UCSD-AML1 (cell line): Measurements from ENCODE around the gene NDUFA5.
A peak's percentile ranks its signal among the peaks of the same experiment; 100 is the strongest.
"Not testable (repeated sequence)": the region's sequence is repeated elsewhere in the genome, so short reads cannot be mapped to it uniquely, and the experiment has no call there.

Experiments used
- DNase-seq: peaks from one replicate; lab custom pipeline; 2025; ENCODE audit not compliant: unreplicated experiment; lab: John Stamatoyannopoulos, UW

NDUFA5 gene

DNA sequence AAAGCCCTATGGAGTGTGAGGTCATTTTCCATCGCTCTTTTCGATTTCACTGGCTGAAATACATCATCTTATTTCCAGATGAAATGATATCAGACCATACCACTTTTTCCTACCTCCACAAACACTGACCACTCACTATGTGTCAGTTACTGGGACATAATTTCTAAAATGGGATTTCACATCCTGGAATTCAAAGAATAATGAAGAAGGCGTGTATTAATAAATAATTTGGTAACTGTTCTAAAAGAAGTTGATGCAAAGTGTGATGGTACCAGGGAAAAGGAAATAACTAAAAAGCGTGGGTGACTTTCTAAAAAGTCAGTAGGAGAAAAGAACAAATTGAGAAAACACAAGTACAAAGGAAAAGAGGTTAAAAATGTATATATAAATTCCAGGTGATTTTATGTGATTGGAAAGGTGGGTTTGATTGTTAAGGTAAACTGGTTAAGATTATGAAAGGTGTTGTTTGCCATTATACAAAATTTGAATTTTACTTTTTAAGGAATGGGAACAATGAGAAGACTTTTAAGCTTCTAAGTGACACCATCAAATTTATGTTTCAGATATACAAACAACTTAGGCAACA is 764 bp upstream of the NDUFA5 start:
- no peak for DNase-seq

DNA sequence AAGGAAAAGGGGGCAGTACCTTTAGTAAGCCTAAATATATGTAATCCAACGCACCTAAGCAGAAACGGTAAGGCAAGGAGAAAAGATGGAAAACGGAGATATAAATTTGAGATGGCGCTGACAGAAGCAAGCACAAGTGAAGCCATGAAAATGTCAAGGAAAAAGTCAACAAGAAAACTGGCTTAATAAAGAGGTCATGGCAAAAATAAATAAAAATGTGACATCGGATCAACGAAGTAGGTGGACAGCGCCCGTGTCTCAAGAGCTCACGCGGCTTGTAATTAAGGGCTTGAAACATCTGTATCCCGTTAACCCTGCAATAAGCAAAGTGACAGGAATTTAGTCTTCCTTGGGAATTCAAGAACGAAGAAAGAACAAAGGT is 611 bp downstream of the NDUFA5 start:
- no peak for DNase-seq

DNA sequence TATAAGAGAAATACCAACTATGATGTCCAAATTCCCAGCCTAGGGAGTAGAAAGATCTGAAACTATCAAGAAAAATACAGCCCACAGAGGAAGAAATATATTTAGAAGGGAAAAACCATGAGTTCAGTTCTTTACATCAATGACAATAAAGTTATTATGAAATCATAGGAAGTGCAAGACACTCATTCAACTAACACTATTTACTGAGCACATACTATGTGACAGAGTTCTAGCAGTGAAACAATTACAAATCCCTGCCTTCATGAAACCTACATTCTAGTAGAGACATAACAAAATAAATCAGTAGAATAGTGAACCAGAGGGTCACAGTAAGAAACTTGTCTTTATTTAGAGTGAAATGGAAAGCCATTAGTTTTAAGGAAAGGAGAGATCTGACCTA is 2.1 kb downstream of the NDUFA5 start:
- DNase-seq: no peak

DNA sequence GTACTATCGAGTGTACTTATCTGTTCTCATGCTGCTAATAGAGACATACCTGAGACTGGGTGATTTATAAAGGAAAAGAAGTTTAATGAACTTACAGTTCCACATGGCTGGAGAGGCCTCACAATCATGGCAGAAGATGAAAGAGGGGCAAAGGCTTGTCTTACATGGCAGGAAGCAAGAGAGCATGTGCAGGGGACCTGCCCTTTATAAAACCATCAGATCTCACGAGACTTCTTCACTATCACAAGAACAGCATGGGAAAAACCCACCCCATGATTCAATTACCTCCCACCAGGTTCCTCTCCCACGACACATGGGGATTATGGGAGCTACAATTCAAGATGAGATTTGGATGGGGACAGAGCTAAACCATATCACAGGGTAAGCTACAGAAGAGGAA is 4.5 kb downstream of the NDUFA5 start:
- no peak for DNase-seq

DNA sequence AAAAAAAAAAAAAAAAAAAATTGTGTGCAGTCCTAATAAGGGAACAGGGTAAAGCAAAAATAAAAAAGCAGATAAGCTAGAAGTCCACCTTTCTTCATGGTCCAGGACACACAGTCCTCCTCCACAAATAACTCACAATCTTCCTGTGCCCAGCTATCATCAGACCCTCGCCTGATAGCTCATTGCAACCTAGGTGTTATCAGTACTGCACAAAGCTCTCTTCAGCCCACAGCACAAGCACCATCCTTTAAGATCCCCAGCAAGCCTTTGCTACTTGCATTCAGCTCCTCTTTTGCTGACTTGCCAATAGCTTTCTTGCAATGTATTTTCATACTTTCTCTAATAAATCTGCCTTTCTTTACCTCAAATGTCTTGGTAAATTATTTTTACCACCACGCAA is 5.0 kb downstream of the NDUFA5 start:
- no peak for DNase-seq

DNA sequence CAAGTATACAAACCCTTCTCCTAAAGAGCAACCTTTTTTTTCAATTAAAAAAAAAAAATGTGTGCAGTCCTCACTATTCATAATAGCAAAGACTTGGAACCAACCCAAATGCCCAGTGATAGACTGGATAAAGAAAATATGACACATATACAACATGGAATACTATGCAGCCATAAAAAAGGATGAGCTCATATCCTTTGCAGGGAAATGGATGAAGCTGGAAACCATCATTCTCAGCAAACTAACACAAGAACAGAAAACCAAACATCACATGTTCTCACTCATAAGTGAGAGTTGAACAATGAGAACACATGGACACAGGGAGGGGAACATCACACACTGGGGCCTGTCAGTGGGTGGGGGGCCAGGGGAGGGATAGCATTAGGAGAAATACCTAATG is 5.5 kb downstream of the NDUFA5 start:
- DNase-seq: not testable (repeated sequence)

DNA sequence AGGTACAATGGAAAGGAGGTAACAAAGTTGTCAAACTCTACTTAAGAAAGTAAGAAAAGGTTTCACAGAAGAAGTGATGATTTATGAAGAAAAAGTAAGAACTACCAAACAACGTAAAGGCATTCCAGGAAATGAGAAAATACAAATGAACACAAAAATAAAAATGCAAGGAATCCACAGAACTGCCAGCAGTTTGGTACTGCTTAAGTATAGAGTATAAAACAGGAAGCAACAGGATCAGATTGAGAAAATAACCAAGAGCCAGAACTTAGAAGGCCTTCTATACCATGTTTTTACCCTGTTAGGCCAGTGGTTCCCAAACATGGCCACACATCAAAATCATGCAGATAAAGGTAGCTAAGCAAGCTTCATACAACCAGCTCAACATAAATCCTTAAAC is 9.2 kb downstream of the NDUFA5 start:
- DNase-seq: no peak

DNA sequence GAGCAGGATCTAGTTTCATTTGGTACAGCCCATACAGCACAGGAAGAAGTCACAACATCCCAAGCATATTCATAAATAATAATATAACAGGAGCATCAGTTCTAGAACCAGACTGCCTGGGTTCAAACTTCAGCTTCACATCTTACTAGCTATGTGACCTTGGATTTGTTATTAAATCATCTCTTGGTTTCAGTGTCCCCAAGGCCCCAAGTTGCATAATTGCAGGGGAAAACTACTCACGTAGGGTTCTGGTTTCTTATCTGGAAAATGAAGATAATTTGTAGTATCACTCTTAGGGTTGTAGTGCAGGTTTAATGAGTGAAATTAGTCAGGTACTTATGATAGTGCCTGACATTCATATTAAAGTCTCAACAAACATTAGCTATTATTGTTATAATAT is 17.7 kb downstream of the NDUFA5 start:
- no peak for DNase-seq

DNA sequence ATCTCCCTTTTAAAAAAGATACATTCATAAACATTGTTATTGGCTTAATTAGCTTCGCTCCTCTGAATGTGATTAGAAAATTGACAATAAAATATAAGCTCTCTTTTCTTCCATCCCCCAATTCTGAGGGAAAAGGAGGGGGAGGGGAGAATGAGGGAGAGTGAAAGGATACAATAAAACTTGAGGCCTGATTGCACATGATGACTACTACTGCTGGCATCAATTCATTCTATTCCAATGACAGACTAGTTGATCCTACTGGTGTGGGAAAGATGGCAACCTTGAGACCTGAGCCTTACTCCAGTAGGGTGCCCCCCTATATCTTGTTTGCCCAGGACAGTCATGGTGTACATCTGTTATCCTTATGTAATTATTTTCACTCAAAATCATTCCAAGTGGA is 18.7 kb downstream of the NDUFA5 start:
- DNase-seq: no peak

DNA sequence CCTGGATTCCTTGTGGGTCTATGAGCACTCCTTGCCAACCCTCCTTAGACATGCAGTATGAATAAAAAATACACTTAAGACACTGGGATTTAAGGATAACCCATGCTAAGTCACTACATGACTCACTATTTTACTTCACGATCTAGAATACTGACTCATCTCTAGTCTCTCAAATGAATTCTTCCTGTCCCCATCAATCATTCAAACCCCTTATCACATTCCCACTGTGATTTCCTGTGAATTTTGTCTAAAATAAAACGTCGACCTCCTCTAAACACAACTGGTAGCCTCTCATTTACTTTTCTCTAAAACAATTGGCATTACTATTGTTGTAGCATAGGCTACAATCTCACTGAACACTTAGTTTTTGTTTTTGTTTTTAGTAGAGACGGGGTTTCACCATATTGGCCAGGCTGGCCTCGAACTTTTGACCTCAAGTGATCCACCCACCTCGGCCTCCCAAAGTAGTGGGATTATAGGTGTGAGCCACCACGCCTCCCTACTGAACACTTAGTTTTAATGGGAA is 19.4 kb downstream of the NDUFA5 start:
- no peak for DNase-seq

DNA sequence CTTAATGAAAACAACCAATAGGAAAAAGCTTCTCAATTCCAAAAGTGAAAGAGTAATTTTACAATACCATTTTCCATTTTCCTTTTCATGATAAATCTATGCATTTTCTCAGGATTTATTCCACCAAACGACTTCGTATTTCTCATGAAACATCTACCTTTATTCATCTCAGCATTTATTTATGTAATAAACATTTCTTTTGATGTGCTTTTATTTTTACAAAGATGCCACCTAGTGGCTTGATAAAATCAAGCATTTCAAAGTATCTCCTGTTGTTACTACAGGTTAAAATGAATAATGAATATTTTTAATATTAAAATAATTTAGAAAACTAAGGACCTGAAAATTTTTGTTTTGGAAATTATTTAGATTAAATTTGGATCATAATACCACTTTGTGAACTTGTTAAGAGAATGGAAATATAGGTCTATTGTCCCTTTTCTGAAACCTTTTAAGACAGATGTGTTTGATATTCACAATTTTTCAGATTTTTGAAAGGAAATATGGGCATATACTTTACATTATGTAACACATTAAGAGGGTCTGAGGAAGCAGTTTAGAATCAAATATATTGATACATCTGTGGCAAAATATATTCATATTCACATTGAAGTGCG is 20.5 kb downstream of the NDUFA5 start:
- no peak for DNase-seq

DNA sequence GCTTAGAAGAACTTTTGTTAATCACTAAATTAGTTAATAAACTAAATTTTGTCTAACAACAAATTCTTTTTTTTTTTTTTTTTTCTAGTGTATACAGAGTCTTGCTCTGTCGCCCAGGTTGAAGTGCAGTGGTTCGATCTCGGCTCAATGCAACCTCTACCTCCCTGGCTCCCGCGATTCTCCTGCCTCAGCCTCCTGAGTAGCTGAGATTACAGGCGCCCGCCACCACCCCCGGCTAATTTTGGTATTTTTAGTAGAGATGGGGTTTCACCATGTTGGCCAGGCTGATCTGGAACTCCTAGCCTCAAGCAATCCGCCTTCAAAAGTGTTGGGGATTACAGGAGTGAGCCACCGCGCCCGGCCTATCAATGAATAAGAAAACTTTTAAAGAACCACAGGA is 22.1 kb downstream of the NDUFA5 start:
- no peak for DNase-seq

DNA sequence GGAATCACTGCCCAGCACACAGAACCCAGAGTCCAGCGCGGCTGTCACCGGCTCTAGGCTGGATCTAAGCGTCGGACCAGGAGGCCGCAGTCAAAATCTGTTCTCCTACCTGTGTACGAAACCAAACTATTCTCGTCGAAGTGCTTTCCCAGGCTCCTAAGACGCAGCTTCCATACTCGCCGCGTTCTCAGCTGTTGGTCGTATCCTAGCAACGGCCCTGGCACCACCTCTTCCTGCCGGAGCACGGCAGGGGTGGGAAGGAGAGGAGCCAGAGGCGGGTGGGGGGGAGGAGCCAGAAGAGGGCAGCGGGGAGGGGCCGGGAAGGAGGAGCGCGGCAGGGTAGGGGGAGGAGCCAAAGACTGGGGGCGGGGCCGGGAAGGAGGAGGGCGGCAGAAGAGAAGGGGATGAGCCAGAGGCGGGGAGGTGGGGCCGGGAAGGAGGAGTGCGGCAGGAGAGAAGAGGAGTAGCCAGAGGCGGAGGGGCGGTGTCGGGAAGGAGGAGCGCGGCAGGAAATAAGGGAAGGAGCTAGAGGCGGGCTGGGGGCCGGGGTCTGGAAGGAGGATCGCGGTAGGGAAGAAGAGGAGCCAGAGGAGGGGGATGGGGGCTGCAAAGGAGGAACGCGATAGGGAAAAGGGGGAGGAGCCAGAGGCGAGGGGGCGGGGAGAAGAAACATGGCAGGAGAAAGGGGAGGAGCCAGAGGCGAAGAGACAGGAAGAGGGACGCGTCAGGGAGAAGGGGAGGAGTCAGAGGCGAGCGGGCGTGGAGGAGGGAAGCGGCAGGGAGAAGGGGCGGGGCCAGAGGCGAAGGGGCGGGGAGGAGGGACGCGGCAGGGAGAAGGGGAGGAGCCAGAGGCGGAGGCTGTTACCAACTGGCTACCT is 23.0 kb downstream of the NDUFA5 start, which contains the start of gene IQUB:
Gene IQUB, minus strand, starts transcription at position 213 of the 878 bp plus-strand sequence. CDS start 22,255 bp downstream, outside the sequence.
- DNase-seq: peak; percentile 92

DNA sequence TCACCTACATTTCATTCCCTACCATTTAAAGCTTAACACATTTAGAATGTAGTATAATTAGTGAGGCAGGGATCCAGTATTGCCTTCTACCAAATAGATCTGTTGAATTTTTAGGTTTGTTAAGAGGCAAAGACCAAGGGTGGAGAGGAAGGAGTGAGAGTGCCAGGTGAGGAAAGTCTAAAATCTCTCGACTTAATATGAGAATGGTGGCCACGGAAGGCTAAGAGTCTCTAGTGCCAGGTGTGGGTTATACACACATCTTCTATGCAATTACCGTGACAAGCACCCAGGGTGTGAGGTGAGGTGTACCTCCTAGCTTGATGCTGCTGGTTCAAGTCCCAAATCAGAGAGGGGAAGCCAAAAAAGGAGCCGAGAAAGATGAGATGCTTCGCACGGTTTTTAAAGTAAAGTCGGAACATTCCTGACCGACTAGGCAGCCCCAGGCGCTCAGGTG is 23.7 kb downstream of the NDUFA5 start:
- no peak for DNase-seq

DNA sequence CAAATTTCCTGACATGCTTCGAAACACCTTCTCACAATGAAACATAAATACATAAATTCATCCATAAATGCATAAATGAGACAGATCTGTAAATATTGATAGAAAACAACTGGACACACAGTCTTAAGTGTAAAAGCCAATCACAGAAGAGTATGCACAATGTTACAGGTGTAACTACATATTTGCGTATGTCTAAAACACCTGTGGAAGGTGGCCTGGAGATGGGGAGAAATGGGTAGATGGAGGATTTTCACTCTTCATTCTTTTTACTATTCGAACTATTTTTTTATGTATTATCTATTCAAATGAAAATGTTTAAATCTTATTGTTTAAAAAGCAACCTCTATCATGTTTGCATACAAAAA is 24.1 kb downstream of the NDUFA5 start:
- no peak for DNase-seq

DNA sequence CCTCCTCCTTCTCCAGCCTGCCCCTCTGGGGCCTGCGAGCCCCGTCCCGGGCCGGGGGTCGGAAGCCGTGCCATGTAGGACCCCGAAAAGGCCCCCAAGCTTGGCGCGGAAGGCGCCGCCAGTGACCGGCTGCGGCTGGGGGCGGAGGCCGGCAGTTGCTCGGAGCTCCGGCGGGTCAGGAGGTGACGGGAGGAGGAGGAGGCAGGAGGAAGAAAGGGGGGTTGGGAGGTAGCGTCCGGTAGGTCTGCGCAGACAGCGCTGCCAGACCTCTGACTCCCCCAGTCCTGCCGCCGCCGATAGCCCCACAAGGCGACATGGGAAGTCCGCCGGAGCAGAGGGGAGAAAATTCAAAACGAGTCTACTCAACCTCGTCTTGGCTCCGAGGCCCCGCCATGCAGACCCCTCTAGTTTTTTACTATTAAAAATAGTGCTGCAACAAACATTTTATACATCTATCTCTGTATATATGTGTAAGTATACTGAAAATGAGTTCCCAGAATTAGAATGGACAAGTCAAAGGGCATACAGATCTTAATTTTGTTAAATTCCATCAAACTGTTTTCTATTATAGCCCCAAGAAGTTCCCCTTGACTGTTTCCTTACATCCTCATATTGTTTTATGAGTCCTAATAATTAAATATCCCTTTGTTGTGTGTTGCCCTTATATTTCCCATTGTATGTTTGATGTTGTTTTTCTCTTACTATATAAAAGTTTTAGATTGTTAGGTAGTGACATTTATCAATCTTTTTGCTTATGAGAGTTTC is 24.6 kb downstream of the NDUFA5 start:
- peak; percentile 38 for DNase-seq

DNA sequence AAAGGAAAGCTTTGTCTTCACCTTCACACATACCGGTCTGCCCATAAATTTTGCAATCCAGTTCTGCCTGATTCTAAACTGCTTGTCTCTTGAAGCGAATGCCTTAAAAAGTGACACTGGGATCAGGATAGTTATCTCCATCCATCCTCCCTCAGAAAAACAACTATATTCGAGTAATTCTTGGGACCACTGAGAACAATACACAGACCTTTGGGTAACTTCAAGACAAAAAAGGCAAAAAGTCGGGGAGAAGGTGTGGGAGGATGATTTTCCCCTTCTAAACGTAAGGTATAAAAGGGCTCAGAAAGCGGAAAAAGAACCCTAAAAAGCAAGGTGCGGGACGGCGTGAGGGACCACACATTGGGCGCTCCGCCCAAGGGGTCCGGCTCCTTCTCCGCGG is 25.3 kb downstream of the NDUFA5 start:
- not testable (repeated sequence) for DNase-seq

DNA sequence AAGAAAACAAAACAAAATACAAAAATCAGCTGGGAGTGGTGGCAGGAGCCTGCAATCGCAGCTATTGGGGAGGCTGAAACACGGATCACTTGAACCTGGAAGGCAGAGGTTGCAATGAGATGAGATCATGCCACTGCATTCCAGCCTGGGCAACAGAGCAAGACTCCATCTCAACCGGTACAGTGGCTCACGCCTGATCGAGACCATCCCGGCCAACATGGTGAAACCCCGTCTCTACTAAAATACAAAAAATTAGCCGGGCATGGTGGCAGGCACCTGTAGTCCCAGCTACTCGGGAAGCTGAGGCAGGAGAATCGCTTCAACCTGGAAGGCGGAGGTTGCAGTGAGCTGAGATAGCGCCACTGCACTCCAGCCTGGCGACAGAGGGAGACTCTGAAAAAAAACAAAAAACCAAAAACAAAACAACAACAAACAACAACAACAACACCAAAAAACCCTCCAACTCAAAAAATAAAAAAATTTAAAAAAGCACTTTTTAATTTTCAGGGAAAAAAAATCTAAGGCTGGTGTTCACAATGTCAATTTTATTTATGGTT is 27.5 kb downstream of the NDUFA5 start:
- not testable (repeated sequence) for DNase-seq

DNA sequence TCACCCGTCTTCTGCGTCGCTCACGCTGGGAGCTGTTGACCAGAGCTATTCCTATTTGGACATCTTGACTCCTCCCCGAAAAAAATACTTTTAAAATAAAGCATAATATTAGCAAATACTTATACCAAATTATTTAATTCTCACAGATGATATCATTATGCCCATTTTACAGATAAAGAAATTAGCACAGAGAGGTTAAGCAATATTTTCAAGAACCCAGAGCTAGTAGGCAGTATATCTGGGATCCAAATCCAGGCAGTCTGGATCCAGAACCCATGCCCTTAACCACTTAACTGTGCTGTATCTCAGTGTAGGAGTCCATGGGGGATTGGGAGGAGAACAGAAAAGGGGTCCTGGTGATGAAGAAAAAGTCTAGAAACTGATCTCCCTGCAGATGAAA is 29.4 kb downstream of the NDUFA5 start:
- DNase-seq: no peak

DNA sequence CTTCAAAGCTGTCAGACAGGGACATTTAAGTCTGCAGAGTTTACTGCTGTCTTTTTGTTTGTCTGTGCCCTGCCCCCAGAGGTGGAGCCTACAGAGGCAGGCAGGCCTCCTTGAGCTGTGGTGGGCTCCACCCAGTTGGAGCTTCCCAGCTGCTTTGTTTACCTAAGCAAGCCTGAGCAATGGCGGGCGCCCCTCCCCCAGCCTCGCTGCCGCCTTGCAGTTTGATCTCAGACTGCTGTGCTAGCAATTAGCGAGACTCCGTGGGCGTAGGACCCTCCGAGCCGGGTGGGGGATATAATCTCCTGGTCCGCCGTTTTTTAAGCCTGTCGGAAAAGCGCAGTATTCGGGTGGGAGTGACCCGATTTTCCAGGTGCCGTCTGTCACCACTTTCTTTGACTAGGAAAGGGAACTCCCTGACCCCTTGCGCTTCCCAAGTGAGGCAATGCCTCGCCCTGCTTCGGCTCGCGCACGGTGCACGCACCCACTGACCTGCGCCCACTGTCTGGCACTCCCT is 29.8 kb downstream of the NDUFA5 start:
- not testable (repeated sequence) for DNase-seq

DNA sequence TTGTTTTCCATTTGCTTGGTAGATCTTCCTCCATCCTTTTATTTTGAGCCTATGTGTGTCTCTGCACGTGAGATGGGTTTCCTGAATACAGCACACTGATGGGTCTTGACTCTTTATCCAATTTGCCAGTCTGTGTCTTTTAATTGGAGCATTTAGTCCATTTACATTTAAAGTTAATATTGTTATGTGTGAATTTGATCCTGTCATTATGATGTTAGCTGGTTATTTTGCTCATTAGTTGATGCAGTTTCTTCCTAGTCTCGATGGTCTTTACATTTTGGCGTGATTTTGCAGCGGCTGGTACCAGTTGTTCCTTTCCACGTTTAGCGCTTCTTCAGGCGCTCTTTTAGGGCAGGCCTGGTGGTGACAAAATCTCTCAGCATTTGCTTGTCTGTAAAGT is 31.1 kb downstream of the NDUFA5 start:
- not testable (repeated sequence) for DNase-seq
